ENCODE data around the gene AKAP1. TPM values are rescaled to one million over a fixed set of nuclear protein-coding genes. Genes with fewer than 3 reads are reported as not detected.

Gene AKAP1
- polyA plus RNA-seq, 3 donors: 5.6 to 14.6 (median 6.8) TPM

GRCh38 chr17:57170866-57171265, 85.8 kb downstream of the AKAP1 start:
- no peak for DNase-seq

More at GRCh38 chr17:57170866-57171265, 85.8 kb downstream of the AKAP1 start:
- intact Hi-C loops (cut with micrococcal nuclease): no loop called here
- H3K4me1 Mint-ChIP-seq: peaks cover 23% of the 10 kb centered on the region
- TF ChIP-seq, protein P1, sequence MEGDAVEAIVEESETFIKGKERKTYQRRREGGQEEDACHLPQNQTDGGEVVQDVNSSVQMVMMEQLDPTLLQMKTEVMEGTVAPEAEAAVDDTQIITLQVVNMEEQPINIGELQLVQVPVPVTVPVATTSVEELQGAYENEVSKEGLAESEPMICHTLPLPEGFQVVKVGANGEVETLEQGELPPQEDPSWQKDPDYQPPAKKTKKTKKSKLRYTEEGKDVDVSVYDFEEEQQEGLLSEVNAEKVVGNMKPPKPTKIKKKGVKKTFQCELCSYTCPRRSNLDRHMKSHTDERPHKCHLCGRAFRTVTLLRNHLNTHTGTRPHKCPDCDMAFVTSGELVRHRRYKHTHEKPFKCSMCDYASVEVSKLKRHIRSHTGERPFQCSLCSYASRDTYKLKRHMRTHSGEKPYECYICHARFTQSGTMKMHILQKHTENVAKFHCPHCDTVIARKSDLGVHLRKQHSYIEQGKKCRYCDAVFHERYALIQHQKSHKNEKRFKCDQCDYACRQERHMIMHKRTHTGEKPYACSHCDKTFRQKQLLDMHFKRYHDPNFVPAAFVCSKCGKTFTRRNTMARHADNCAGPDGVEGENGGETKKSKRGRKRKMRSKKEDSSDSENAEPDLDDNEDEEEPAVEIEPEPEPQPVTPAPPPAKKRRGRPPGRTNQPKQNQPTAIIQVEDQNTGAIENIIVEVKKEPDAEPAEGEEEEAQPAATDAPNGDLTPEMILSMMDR (IDR thresholded peaks at IDR 0.05): no peak
- H3K9ac ChIP-seq (ENCODE audit: insufficient read depth, low read length, poor library complexity, severe bottlenecking): no peak overlapping the region
- peaks cover 5 to 9% (median 7%) of the 10 kb centered on the region in 7 donors for H3K9me3 Mint-ChIP-seq
- no peaks in the 10 kb centered on the region for H3K36me3 ChIP-seq (replicated peaks in 1 of 2; ENCODE audit: control insufficient read depth in 1 of 2, insufficient read depth in 2 of 2, low read length in 2 of 2)
- no peaks in the 10 kb centered on the region for H3K27me3 ChIP-seq (ENCODE audit: control insufficient read depth in 2 of 2, insufficient read depth in 2 of 2, low read length in 2 of 2)
- H2AFZ ChIP-seq (ENCODE audit: insufficient read depth, low read depth, low read length, poor library complexity, severe bottlenecking): no peak overlapping the region
- 75% methylated on average over 4 of the region's 4 CpGs for WGBS (ENCODE audit: insufficient coverage)
- no peaks in the 10 kb centered on the region for H3K79me2 ChIP-seq (ENCODE audit: insufficient read depth, low read length)
- no peaks in the 10 kb centered on the region for H3K36me3 Mint-ChIP-seq
- no peaks in the 10 kb centered on the region for H4K20me1 ChIP-seq (ENCODE audit: insufficient read depth, low read length)
- peaks cover 0 to 2% (median 2%) of the 10 kb centered on the region in 3 donors for H3K27me3 Mint-ChIP-seq (ENCODE audit: low read depth in 3 of 3)
- no peak overlapping the region for H3K4me3 Mint-ChIP-seq
- no peak overlapping the region for H3K4me2 ChIP-seq (replicated peaks; ENCODE audit: extremely low read depth, low read length, poor library complexity, severe bottlenecking)
- H3K9me3 ChIP-seq (replicated peaks in 1 of 2; ENCODE audit: control insufficient read depth in 1 of 2, insufficient read depth in 1 of 2, low read length in 2 of 2): peaks cover 0 to 4% of the 10 kb centered on the region in 2 donors
- H3K27ac Mint-ChIP-seq: no peak overlapping the region
- H3K4me3 ChIP-seq (replicated peaks in 1 of 3; ENCODE audit: low read depth in 2 of 3, low read length in 3 of 3): no peak overlapping the region
- peaks cover 0 to 3% of the 10 kb centered on the region in 2 donors for H3K4me1 ChIP-seq (ENCODE audit: control insufficient read depth in 1 of 2, insufficient read depth in 2 of 2, low read length in 2 of 2)
- no peak overlapping the region for H3K27ac ChIP-seq (ENCODE audit: low read depth in 1 of 2, low read length in 2 of 2)

Other genes starting within 250 kb of the AKAP1 start
- 10 to 100 TPM in 2 of 3 donors, 1 to 10 TPM in 1; 5.4 to 98.3 (median 11.2) TPM for gene TRIM25, start 171.2 kb upstream of the AKAP1 start, polyA plus RNA-seq
- gene COIL, start 124.2 kb upstream of the AKAP1 start, polyA plus RNA-seq: 1 to 10 TPM; 3.0 to 6.6 (median 5.3) TPM
- gene SCPEP1, start 107.1 kb upstream of the AKAP1 start, polyA plus RNA-seq: 100 to 1,000 TPM; 373 to 451 (median 426) TPM
- 1 to 10 TPM in 1 of 3 donors, under 1 TPM in 2; 0.20 to 6.6 (median 0.37) TPM for gene MSI2, start 171.3 kb downstream of the AKAP1 start, polyA plus RNA-seq